ENCODE results near the gene DCHS1.

DCHS1 gene

DNA sequence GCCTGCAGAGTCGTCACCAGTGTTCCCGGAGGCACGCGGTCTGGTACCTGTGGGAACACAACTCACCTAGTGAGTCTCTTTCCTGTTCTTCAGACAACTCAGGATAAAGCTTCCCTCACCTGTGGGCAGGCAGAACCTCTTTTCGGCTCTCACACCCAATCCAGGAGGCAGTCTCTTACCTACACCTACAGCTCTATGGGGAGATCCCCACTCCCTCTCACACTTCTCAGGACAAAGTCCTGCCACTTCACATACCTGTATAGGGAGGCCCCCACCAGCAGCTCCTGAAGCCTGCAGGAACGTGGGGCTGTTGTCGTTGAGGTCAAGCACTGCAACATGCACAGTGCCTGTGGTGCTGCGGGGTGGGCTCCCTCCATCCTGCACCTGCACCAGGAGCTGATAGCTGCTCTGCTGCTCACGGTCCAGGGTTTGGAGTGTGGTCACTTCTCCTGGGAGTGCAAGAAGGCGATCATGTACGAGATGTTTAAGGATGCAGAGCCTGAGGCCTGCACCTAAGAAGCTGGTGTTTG, 24.2 kb downstream of the DCHS1 start:
- DNase-seq (ENCODE audit: low read depth), result no peak
- TF ChIP-seq, protein P1, sequence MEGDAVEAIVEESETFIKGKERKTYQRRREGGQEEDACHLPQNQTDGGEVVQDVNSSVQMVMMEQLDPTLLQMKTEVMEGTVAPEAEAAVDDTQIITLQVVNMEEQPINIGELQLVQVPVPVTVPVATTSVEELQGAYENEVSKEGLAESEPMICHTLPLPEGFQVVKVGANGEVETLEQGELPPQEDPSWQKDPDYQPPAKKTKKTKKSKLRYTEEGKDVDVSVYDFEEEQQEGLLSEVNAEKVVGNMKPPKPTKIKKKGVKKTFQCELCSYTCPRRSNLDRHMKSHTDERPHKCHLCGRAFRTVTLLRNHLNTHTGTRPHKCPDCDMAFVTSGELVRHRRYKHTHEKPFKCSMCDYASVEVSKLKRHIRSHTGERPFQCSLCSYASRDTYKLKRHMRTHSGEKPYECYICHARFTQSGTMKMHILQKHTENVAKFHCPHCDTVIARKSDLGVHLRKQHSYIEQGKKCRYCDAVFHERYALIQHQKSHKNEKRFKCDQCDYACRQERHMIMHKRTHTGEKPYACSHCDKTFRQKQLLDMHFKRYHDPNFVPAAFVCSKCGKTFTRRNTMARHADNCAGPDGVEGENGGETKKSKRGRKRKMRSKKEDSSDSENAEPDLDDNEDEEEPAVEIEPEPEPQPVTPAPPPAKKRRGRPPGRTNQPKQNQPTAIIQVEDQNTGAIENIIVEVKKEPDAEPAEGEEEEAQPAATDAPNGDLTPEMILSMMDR (IDR thresholded peaks at IDR 0.05; ENCODE audit: insufficient read depth, low read depth, low read length, missing control alignments), result no peak
- H3K4me3 ChIP-seq (ENCODE audit: low read length), result no peak overlapping the region

DNA sequence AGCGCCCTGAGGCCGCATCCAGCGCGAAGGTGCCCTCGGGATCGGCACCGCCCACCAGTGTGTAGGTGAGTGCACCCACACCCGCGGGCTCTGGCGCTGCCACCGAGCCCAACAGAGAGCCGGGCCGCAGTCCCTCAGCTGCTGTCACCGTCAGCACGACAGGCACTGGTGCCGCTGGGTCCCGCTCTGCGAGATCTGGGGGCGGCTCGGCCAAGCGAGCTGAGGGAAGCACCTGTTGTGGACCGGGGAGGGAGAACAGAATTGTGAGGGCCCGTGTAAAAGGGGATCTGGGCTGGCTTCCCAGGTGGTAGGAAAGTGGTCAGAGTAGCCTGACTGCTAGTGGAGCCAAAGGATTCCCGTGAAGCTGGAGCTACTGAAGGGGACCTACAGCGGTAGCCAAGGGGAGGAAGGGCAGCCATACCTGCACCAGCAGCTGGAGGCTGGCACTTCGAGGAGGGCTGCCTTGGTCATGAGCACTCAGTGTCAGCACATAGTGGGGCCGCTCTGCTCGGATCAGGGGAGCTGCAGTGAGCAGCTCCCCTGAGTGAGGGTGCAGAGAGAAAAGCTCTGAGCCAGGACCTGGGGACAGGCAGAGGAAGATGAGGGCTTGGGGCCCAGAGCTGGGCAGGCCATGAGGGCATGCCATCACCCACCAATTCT, 24.8 kb downstream of the DCHS1 start:
- no peak for DNase-seq (ENCODE audit: low read depth)
- TF ChIP-seq, protein P1 (IDR thresholded peaks at IDR 0.05; ENCODE audit: insufficient read depth, low read depth, low read length, missing control alignments), result no peak
- no peak overlapping the region for H3K4me3 ChIP-seq (ENCODE audit: low read length)

DNA sequence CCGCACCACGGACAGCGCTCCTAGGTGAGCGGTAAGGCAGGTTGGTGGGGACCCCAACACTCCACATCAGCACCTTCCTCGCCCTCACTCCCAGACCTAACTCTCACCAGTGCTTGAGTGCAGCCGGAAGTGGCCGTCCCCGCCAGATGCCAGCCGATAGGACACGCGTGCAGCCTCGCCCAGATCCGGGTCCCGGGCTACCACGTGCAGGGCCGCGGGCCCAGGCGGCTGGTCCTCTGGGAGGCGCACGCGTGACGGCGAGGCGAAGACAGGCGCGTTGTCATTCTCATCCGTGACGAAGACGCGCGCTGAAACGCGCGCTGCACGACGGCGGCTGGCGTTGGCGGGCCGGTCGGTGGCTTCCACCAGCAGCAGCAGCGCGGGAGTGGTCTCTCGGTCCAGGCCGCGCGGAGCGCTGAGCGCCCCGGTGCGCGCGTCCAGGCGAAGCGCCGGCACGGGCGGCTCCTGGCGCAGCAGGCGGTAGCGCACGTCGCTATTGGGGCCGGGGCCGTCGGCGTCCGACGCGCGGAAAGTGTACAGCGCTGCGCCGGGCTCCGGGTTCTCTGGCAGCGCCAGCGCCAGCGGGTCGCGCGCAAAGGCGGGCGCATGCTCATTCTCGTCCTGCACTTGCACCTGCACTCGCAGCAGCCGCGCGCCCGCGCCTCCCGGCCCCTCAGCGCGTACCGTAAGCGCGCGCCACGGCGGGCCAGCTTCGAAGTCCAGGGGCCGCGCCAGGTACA, 25.5 kb downstream of the DCHS1 start:
- H3K4me3 ChIP-seq (ENCODE audit: low read length), result no peak overlapping the region
- DNase-seq (ENCODE audit: low read depth), result peak; percentile 14

DNA sequence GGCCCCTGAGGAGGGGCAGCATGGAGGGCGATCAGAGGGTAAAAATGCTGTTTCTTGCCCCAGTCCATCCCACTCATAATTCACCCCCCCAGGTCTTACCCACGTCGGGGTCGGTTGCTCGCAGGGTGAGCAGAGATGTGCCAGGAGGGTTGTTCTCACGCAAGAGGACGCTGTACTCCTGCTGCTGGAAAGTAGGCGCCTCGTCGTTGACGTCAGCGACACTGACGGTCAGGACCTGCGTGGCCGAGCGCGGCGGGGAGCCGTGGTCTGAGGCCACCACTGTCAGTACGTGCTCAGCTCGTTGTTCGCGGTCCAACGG, 26.1 kb downstream of the DCHS1 start:
- no peak for DNase-seq (ENCODE audit: low read depth)
- TF ChIP-seq, protein P1 (IDR thresholded peaks at IDR 0.05; ENCODE audit: insufficient read depth, low read depth, low read length, missing control alignments), result no peak

More for the DNA sequence above, 25.5 kb downstream of the DCHS1 start:
- TF ChIP-seq, protein P1 (IDR thresholded peaks at IDR 0.05; ENCODE audit: insufficient read depth, low read depth, low read length, missing control alignments), result no peak

DNA sequence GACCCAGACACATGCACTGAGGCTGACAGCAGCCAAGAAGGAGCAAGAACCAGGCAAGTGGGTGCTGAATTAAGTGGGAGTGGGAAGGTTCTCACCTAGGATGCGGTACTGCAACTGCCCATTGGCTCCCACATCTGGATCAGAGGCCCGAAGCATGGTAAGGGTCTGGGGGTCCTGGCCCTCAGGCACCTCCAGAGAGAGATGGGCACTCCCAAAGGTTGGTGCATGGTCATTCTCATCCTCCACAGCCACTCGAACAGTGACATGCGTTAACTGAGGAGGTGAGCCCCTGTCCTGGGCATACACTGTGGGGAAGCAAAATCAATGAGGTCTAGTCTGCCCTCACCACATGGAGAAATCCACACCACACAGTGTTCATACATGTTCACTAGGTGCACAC, 27.1 kb downstream of the DCHS1 start:
- TF ChIP-seq, protein P1 (IDR thresholded peaks at IDR 0.05; ENCODE audit: insufficient read depth, low read depth, low read length, missing control alignments), result no peak
- no peak overlapping the region for H3K4me3 ChIP-seq (ENCODE audit: low read length)
- no peak for DNase-seq (ENCODE audit: low read depth)

More for the DNA sequence above, 26.1 kb downstream of the DCHS1 start:
- no peak overlapping the region for H3K4me3 ChIP-seq (ENCODE audit: low read length)

DNA sequence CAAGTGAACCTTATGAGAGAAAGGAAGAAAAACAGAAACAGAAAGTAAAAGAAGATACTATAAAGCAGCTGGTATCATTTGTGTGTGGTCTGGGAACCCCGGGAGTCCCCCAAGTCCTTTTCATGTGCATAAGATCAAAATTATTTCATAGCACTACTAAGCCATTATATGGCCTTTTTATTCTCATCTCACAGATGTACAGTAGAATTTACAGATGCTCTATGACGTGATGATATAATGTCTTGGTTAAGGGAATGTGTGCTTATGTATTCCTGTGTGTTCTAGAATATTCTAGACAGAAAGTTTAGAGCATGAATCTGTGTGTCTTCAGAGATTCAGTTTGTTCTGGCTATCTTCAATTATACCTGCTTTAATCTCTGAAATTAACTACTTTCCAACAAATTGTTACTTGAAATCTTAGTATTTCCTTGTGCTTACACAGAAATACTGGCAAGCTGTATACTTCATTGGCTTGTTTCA, 27.8 kb downstream of the DCHS1 start:
- TF ChIP-seq, protein P1 (IDR thresholded peaks at IDR 0.05; ENCODE audit: insufficient read depth, low read depth, low read length, missing control alignments), result no peak
- no peak overlapping the region for H3K4me3 ChIP-seq (ENCODE audit: low read length)
- DNase-seq (ENCODE audit: low read depth), result no peak

Measured in epithelial cell of esophagus (primary cell).